Measurements from ENCODE around the gene ARHGAP6. TPM values are rescaled to one million over a fixed set of nuclear protein-coding genes. Genes with fewer than 3 reads are reported as not detected.
"Not testable (repeated sequence)": the region's sequence is repeated elsewhere in the genome, so short reads cannot be mapped to it uniquely, and the experiment has no call there.

Gene ARHGAP6
- total and polyA plus RNA-seq, 9 of the 15 experiments (the other 6 are each of a cell fraction or from before 2014, with no cell fraction given), result 12.5 to 63.6 (median 41.8) TPM

GRCh38 chrX:11361666-11362065 is 304.1 kb downstream of the ARHGAP6 start:
- H2AFZ ChIP-seq (ENCODE audit: low read depth, low read length); POLR2A ChIA-PET; DNase-seq (ENCODE audit: extremely low read depth in 1 of 4, low spot score in 3 of 4); intact Hi-C loops (cut with micrococcal nuclease); BruUV-seq (replicated peaks); H3K27ac ChIP-seq (ENCODE audit: extremely low read depth, low read depth, low read length); in situ Hi-C loops (cut with MboI); H3K9me1 ChIP-seq (ENCODE audit: control insufficient read depth, insufficient read depth, low read length); H3K27me3 ChIP-seq (ENCODE audit: control insufficient read depth in 2 of 2, insufficient read depth in 2 of 2, low read length in 2 of 2); FAIRE-seq; H4K20me1 ChIP-seq (replicated peaks; ENCODE audit: control insufficient read depth, insufficient read depth, low read length); ATAC-seq; H3K9ac ChIP-seq (ENCODE audit: insufficient read depth in 1 of 2, low read depth in 2 of 2, low read length in 2 of 2); H3K4me3 ChIP-seq; H3K4me2 ChIP-seq (ENCODE audit: insufficient read depth, low read length); H3K9me3 ChIP-seq (replicated peaks; ENCODE audit: control insufficient read depth, insufficient read depth, low read depth, low read length); CTCF ChIA-PET (ENCODE audit: low intra/inter-chr PET ratio): not testable (repeated sequence)
- Histone ChIP-seq H3K79me2 (ENCODE audit: control insufficient read depth, insufficient read depth, low read length) (peaks cover 72% of the 10 kb centered on the region), H3K4me1 (replicated peaks in 1 of 2; ENCODE audit: control insufficient read depth in 2 of 2, insufficient read depth in 2 of 2, low read length in 2 of 2) (peaks cover 0 to 32% of the 10 kb centered on the region in 2 experiments; a peak in 3 of 5 replicates), H3K36me3 (ENCODE audit: control insufficient read depth, insufficient read depth, low read length) (peaks cover 39% of the 10 kb centered on the region)
- TF ChIP-seq, protein P1, sequence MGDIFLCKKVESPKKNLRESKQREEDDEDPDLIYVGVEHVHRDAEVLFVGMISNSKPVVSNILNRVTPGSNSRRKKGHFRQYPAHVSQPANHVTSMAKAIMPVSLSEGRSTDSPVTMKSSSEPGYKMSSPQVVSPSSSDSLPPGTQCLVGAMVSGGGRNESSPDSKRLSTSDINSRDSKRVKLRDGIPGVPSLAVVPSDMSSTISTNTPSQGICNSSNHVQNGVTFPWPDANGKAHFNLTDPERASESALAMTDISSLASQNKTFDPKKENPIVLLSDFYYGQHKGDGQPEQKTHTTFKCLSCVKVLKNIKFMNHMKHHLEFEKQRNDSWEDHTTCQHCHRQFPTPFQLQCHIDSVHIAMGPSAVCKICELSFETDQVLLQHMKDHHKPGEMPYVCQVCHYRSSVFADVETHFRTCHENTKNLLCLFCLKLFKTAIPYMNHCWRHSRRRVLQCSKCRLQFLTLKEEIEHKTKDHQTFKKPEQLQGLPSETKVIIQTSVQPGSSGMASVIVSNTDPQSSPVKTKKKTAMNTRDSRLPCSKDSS (IDR thresholded peaks at IDR 0.05; ENCODE audit: low read depth, partially characterized antibody), result peak; percentile 11
- peak in 1 of 2 experiments; percentile 49; a peak in 1 of 4 replicates for TF ChIP-seq TRIM24 (IDR thresholded peaks at IDR 0.05)
- TF ChIP-seq AFF1 (IDR thresholded peaks at IDR 0.05; ENCODE audit: low read depth in 1 of 2, partially characterized antibody in 2 of 2), result peak in 1 of 2 experiments; percentile 98
- WGBS (ENCODE audit: insufficient coverage, low coverage, missing lambda C conversion rate), result 71% methylated on average over 3 of the region's 3 CpGs
